ENCODE measurements around the gene ZNF790. TPM values are rescaled to one million over a fixed set of nuclear protein-coding genes. Genes with fewer than 3 reads are reported as not detected.
"Not testable (repeated sequence)": the region's sequence is repeated elsewhere in the genome, so short reads cannot be mapped to it uniquely, and the experiment has no call there.

Gene ZNF790
- total RNA-seq, 1 donor, result 1.8 TPM

GRCh38 chr19:36797786-36798108, 40.4 kb downstream of the ZNF790 start:
- no peaks in the 10 kb centered on the region for H3K4me1 ChIP-seq (ENCODE audit: insufficient read depth, low read length)
- H3K27me3 ChIP-seq (ENCODE audit: insufficient read depth, low read length), result no peaks in the 10 kb centered on the region
- peak overlapping the region; percentile 78 for H3K4me3 ChIP-seq (ENCODE audit: low read length)
- peaks cover 25% of the 10 kb centered on the region for H3K9me3 ChIP-seq (ENCODE audit: low read depth, low read length)

GRCh38 chr19:36796714-36796992, 41.5 kb downstream of the ZNF790 start:
- Histone ChIP-seq H3K4me3 (ENCODE audit: low read length) (peak overlapping the region; percentile 78), H3K27me3 (ENCODE audit: insufficient read depth, low read length) (no peaks in the 10 kb centered on the region), H3K4me1 (ENCODE audit: insufficient read depth, low read length) (no peaks in the 10 kb centered on the region), H3K9me3 (ENCODE audit: low read depth, low read length) (peaks cover 24% of the 10 kb centered on the region)

- H3K9me3 ChIP-seq (ENCODE audit: low read depth, low read length), result peaks cover 17% of the 10 kb centered on the region
- not testable (repeated sequence) for H3K27me3 ChIP-seq (ENCODE audit: insufficient read depth, low read length); H3K4me1 ChIP-seq (ENCODE audit: insufficient read depth, low read length); H3K4me3 ChIP-seq (ENCODE audit: low read length)
Measured at GRCh38 chr19:36791420-36792141, 46.6 kb downstream of the ZNF790 start.

GRCh38 chr19:36775768-36776167, 62.4 kb downstream of the ZNF790 start:
- peaks cover 5% of the 10 kb centered on the region for H3K9me3 ChIP-seq (ENCODE audit: low read depth, low read length)
- H3K4me3 ChIP-seq (ENCODE audit: low read length), result no peak overlapping the region
- H3K27me3 ChIP-seq (ENCODE audit: insufficient read depth, low read length), result no peaks in the 10 kb centered on the region
- H3K4me1 ChIP-seq (ENCODE audit: insufficient read depth, low read length), result peaks cover 19% of the 10 kb centered on the region

- Histone ChIP-seq H3K4me3 (ENCODE audit: low read length) (peak overlapping the region; percentile 74), H3K9me3 (ENCODE audit: low read depth, low read length) (peaks cover 5% of the 10 kb centered on the region), H3K4me1 (ENCODE audit: insufficient read depth, low read length) (peaks cover 19% of the 10 kb centered on the region), H3K27me3 (ENCODE audit: insufficient read depth, low read length) (no peaks in the 10 kb centered on the region)
Measured at GRCh38 chr19:36773223-36773579, 65.0 kb downstream of the ZNF790 start.

GRCh38 chr19:36772311-36773222, 65.6 kb downstream of the ZNF790 start, which contains the start of gene ZNF850:
TSS of gene ZNF850 (minus strand) at chr19:36772807. CDS start at chr19:36762606, 10,201 bp downstream.
- peaks cover 8% of the 10 kb centered on the region for H3K9me3 ChIP-seq (ENCODE audit: low read depth, low read length)
- H3K4me3 ChIP-seq (ENCODE audit: low read length), result peak within 1 kb of the TSS; percentile 74

GRCh38 chr19:36771261-36772231, 66.6 kb downstream of the ZNF790 start:
- Histone ChIP-seq H3K4me3 (ENCODE audit: low read length) (peak overlapping the region; percentile 74), H3K9me3 (ENCODE audit: low read depth, low read length) (peaks cover 8% of the 10 kb centered on the region), H3K4me1 (ENCODE audit: insufficient read depth, low read length) (peaks cover 19% of the 10 kb centered on the region), H3K27me3 (ENCODE audit: insufficient read depth, low read length) (no peaks in the 10 kb centered on the region)

More at GRCh38 chr19:36772311-36773222, 65.6 kb downstream of the ZNF790 start, which contains the start of gene ZNF850:
- Histone ChIP-seq H3K4me1 (ENCODE audit: insufficient read depth, low read length) (peaks cover 19% of the 10 kb centered on the region), H3K27me3 (ENCODE audit: insufficient read depth, low read length) (no peaks in the 10 kb centered on the region)

Other genes starting within 250 kb of the ZNF790 start
- 5.5 TPM for gene ZNF382, start 233.1 kb downstream of the ZNF790 start, total RNA-seq
- 14.5 TPM for gene ZNF461, start 171.6 kb downstream of the ZNF790 start, total RNA-seq
- 15.0 TPM for gene ZNF567, start 150.8 kb downstream of the ZNF790 start, total RNA-seq
- gene ZNF850, start 65.6 kb downstream of the ZNF790 start, total RNA-seq, result 1.4 TPM
- gene ZNF345, start 12.5 kb upstream of the ZNF790 start, total RNA-seq, result 5.0 TPM
- 3.9 TPM for gene ZNF829, start 77.9 kb upstream of the ZNF790 start, total RNA-seq
- gene ZNF568, start 77.9 kb upstream of the ZNF790 start, total RNA-seq, result 4.3 TPM
- gene ZNF420, start 240.0 kb upstream of the ZNF790 start, total RNA-seq, result 3.8 TPM

Measured in mononuclear cell (primary cell).